Measurements from ENCODE around the gene PARD3B. TPM values are rescaled to one million over a fixed set of nuclear protein-coding genes. Genes with fewer than 3 reads are reported as not detected.

Gene PARD3B
- total and polyA plus RNA-seq, 8 donors = 1.8 to 42.6 (median 15.1) TPM

- no peak overlapping the region for H3K4me3 ChIP-seq
- no peaks in the 10 kb centered on the region for H3K4me1 ChIP-seq
- intact Hi-C loops (cut with DNase I; ENCODE audit: low total_unique reads) = no loop called here
- no peaks in the 10 kb centered on the region for H3K36me3 ChIP-seq
- no peaks in the 10 kb centered on the region for H3K9me3 ChIP-seq
- no peaks in the 10 kb centered on the region for H3K27me3 ChIP-seq
- TF ChIP-seq POLR2A (IDR thresholded peaks at IDR 0.05) (no peak), CTCF (IDR thresholded peaks at IDR 0.05) (no peak), EP300 (IDR thresholded peaks at IDR 0.05) (no peak), POLR2AphosphoS5 (IDR thresholded peaks at IDR 0.05) (no peak)
- DNase-seq = no peak
- WGBS, 5 donors = 84 to 93% (median 89%) methylated on average over 9 of the region's 9 CpGs
- no peak overlapping the region for H3K27ac ChIP-seq
Measured at GRCh38 chr2:204827701-204828590, 282.7 kb downstream of the PARD3B start.

GRCh38 chr2:204834716-204835384 is 289.6 kb downstream of the PARD3B start:
- intact Hi-C loops (cut with DNase I; ENCODE audit: low total_unique reads) = no loop called here
- H3K9me3 ChIP-seq = no peaks in the 10 kb centered on the region
- no peak for DNase-seq
- TF ChIP-seq EP300 (IDR thresholded peaks at IDR 0.05) = no peak
- no peak for TF ChIP-seq POLR2AphosphoS5 (IDR thresholded peaks at IDR 0.05)
- TF ChIP-seq CTCF (IDR thresholded peaks at IDR 0.05) = no peak
- no peak for TF ChIP-seq POLR2A (IDR thresholded peaks at IDR 0.05)
- H3K4me1 ChIP-seq = no peaks in the 10 kb centered on the region
- no peak overlapping the region for H3K27ac ChIP-seq
- H3K36me3 ChIP-seq = no peaks in the 10 kb centered on the region
- H3K4me3 ChIP-seq = no peak overlapping the region
- H3K27me3 ChIP-seq = no peaks in the 10 kb centered on the region
- WGBS, 5 donors = 78 to 84% (median 84%) methylated on average over 3 of the region's 3 CpGs

- DNase-seq = no peak
- 92 to 97% (median 96%) methylated on average over 3 of the region's 3 CpGs for WGBS, 5 donors
- intact Hi-C loops (cut with DNase I; ENCODE audit: low total_unique reads) = no loop called here
- Histone ChIP-seq H3K27me3 (no peaks in the 10 kb centered on the region), H3K4me1 (peaks cover 0 to 2% (median 0%) of the 10 kb centered on the region in 4 donors), H3K9me3 (no peaks in the 10 kb centered on the region), H3K36me3 (no peaks in the 10 kb centered on the region), H3K27ac (no peak overlapping the region), H3K4me3 (no peak overlapping the region)
- TF ChIP-seq EP300 (IDR thresholded peaks at IDR 0.05) = no peak
- no peak for TF ChIP-seq CTCF (IDR thresholded peaks at IDR 0.05)
- TF ChIP-seq POLR2A (IDR thresholded peaks at IDR 0.05) = no peak
- no peak for TF ChIP-seq POLR2AphosphoS5 (IDR thresholded peaks at IDR 0.05)
Measured at GRCh38 chr2:204835786-204836185, 290.5 kb downstream of the PARD3B start.

- Histone ChIP-seq H3K27me3 (no peaks in the 10 kb centered on the region), H3K4me3 (no peak overlapping the region), H3K27ac (no peak overlapping the region), H3K4me1 (peaks cover 0 to 22% (median 7%) of the 10 kb centered on the region in 4 donors), H3K36me3 (no peaks in the 10 kb centered on the region), H3K9me3 (no peaks in the 10 kb centered on the region)
- TF ChIP-seq CTCF (IDR thresholded peaks at IDR 0.05) (no peak), POLR2AphosphoS5 (IDR thresholded peaks at IDR 0.05) (no peak), POLR2A (IDR thresholded peaks at IDR 0.05) (no peak), EP300 (IDR thresholded peaks at IDR 0.05) (no peak)
- DNase-seq = no peak
- intact Hi-C loops (cut with DNase I; ENCODE audit: low total_unique reads) = no loop called here
- 55 to 72% (median 69%) methylated on average over 5 of the region's 5 CpGs for WGBS, 5 donors
Measured at GRCh38 chr2:204840504-204840903, 295.2 kb downstream of the PARD3B start.

Measured in stomach (tissue), 9 donors.